B cell (primary cell): ENCODE data around the gene SEC16A. TPM values are rescaled to one million over a fixed set of nuclear protein-coding genes. Genes with fewer than 3 reads are reported as not detected.

Source experiments
- ATAC-seq: fragments of 200-7000 bp; cut with Tn5 transposase; one replicate; pipeline ENCODE4 v1.10.0; 2021; ENCODE audit warnings: low read depth, mild to moderate bottlenecking, moderate number of reproducible peaks, moderate library complexity
- CTCF ChIA-PET: fragments of 350-600 bp; sonication (Branson Sonifier 250); formaldehyde crosslinking; loops from one replicate; lab custom pipeline; 2021; ENCODE audit warnings: antibody characterized with exemption, inconsistent platforms; lab: Charles Lee
- POLR2A ChIA-PET: fragments of 350-600 bp; sonication (Branson Sonifier 250); formaldehyde crosslinking; loops from one replicate; lab custom pipeline; 2021; ENCODE audit warnings: antibody characterized with exemption; lab: Charles Lee
- DNase-seq: peaks from one replicate; pipeline ENCODE4 v3.0.0; 2013
- H2AFZ ChIP-seq: 2 replicates; pipeline ENCODE4 v1.6.1; 2012; ENCODE audit warnings: mild to moderate bottlenecking, low read depth, low read length; ENCODE audit not compliant: insufficient read depth, poor library complexity, severe bottlenecking
- H3K27ac ChIP-seq, 2 donors: 1 replicate in 1 of 2; 2 replicates in 1 of 2; pipeline ENCODE4 v1.5.1; 2012 to 2013; ENCODE audit warnings: low read length in 2 of 2, mild to moderate bottlenecking in 2 of 2, moderate library complexity in 1 of 2
- H3K27me3 ChIP-seq, 4 experiments: fragments of 200-600 bp in 1 of 4; sonication (generic) in 1 of 4; replicated peaks in 1 of 4; 1 replicate in 2 of 4; 2 replicates in 2 of 4; pipeline versions ENCODE4 v1.6.1 to v1.7.0; 2013 to 2016; ENCODE audit warnings: low read length in 3 of 4, mild to moderate bottlenecking in 2 of 4, mixed read lengths in 1 of 4, moderate library complexity in 1 of 4; ENCODE audit not compliant: insufficient read depth in 4 of 4, control insufficient read depth in 3 of 4; ENCODE audit errors: control extremely low read depth in 1 of 4
- H3K36me3 ChIP-seq, 2 experiments: replicated peaks in 1 of 2; 1 replicate in 1 of 2; 2 replicates in 1 of 2; pipeline versions ENCODE4 v1.6.1 to v1.7.1; 2013; ENCODE audit warnings: low read length in 1 of 2; ENCODE audit not compliant: insufficient read depth in 2 of 2, control insufficient read depth in 1 of 2; ENCODE audit errors: control extremely low read depth in 1 of 2, extremely low read depth in 1 of 2
- H3K4me1 ChIP-seq, 2 donors: fragments of 200-600 bp in 1 of 2; sonication (generic) in 1 of 2; 1 replicate in 1 of 2; 2 replicates in 1 of 2; pipeline versions ENCODE4 v1.5.1 to v1.6.1; 2013 to 2017; ENCODE audit warnings: low read length in 2 of 2; ENCODE audit not compliant: control insufficient read depth in 2 of 2, insufficient read depth in 2 of 2
- H3K4me2 ChIP-seq: replicated peaks from 2 replicates; pipeline ENCODE3; 2012; ENCODE audit warnings: mild to moderate bottlenecking, low read depth, low read length; ENCODE audit not compliant: poor library complexity, severe bottlenecking
- H3K4me3 ChIP-seq, 5 experiments: fragments of 200-600 bp in 1 of 5; sonication (generic) in 1 of 5; 1 replicate in 3 of 5; 2 replicates in 2 of 5; pipeline versions ENCODE4 v1.5.1 to v1.7.0; 2011 to 2016; ENCODE audit warnings: low read length in 4 of 5, mild to moderate bottlenecking in 4 of 5, low read depth in 2 of 5, control low read depth in 1 of 5, moderate library complexity in 1 of 5; ENCODE audit not compliant: insufficient read depth in 1 of 5; ENCODE audit errors: control extremely low read depth in 1 of 5, extremely low read depth in 1 of 5
- H3K79me2 ChIP-seq: fragments of 200-600 bp; sonication (generic); one replicate; pipeline ENCODE4 v1.6.0; 2016; ENCODE audit warnings: low read length; ENCODE audit not compliant: control insufficient read depth, insufficient read depth
- H3K9ac ChIP-seq: fragments of 200-600 bp; sonication (generic); 2 replicates; pipeline ENCODE4 v1.6.1; 2017; ENCODE audit warnings: mild to moderate bottlenecking, low read length, moderate library complexity
- H3K9me3 ChIP-seq, 3 donors: one replicate each; pipeline versions ENCODE4 v1.6.1 to v1.7.1; 2013; ENCODE audit warnings: low read length in 2 of 3; ENCODE audit not compliant: control insufficient read depth in 2 of 3, insufficient read depth in 1 of 3; ENCODE audit errors: control extremely low read depth in 1 of 3
- H4K20me1 ChIP-seq: 2 replicates; pipeline ENCODE4 v1.6.0; 2012; ENCODE audit warnings: mild to moderate bottlenecking, low read length; ENCODE audit not compliant: insufficient read depth, control insufficient read depth, poor library complexity, severe bottlenecking
- H3K27ac Mint-ChIP-seq: one replicate; pipeline ENCODE4 v1.8.0; 2021; ENCODE audit warnings: mixed read lengths
- H3K27me3 Mint-ChIP-seq: one replicate; pipeline ENCODE4 v1.8.0; 2021; ENCODE audit warnings: mixed read lengths
- H3K4me1 Mint-ChIP-seq: one replicate; pipeline ENCODE4 v1.8.0; 2021; ENCODE audit warnings: mixed read lengths
- H3K4me3 Mint-ChIP-seq: one replicate; pipeline ENCODE4 v1.8.0; 2021; ENCODE audit warnings: mixed read lengths
- H3K9me3 Mint-ChIP-seq: one replicate; pipeline ENCODE4 v1.8.0; 2022; ENCODE audit warnings: mixed read lengths; ENCODE audit not compliant: insufficient read depth
- EZH2 ChIP-seq: IDR thresholded peaks from 2 replicates; pipeline ENCODE4 v1.6.1; 2012; ENCODE audit warnings: borderline replicate concordance, low read depth, mild to moderate bottlenecking, moderate library complexity, low read length; ENCODE audit not compliant: insufficient read depth, poor library complexity, severe bottlenecking
- WGBS: methylation state at CpG from one replicate; pipeline ENCODE4 v1.1.5; 2013; ENCODE audit warnings: missing lambda C conversion rate; ENCODE audit not compliant: insufficient coverage; 5-methylcytosine and 5-hydroxymethylcytosine counted together
- intact Hi-C: fragments of 100-400 bp; cut with micrococcal nuclease; formaldehyde crosslinking; loops from one replicate; pipeline ENCODE4 v1.10.0; 2022
- polyA plus RNA-seq: library from polyadenylated mRNA; depleted of rRNA; stranded (reverse); fragments of >200 nt; gene quantifications from 2 replicates; pipeline ENCODE4 v1.2.3, GENCODE V29; 2012
- total RNA-seq, 2 donors: library from RNA; stranded (reverse); fragments of 120-200 nt in 1 of 2; gene quantifications; 1 replicate in 1 of 2; 2 replicates in 1 of 2; pipeline versions ENCODE4 v1.2.3 to v1.2.4, GENCODE V29; 2013 to 2022
- TF ChIP-seq, protein P1 (sequence below): fragments of 200-600 bp; IDR thresholded peaks from one replicate; pipeline ENCODE4 v1.8.0; 2022; ENCODE audit warnings: antibody characterized with exemption, mild to moderate bottlenecking

Gene SEC16A
- total and polyA plus RNA-seq, 2 donors (not counting 1 experiment from before 2014, with no cell fraction given) = 31.7 to 73.4 TPM

DNA sequence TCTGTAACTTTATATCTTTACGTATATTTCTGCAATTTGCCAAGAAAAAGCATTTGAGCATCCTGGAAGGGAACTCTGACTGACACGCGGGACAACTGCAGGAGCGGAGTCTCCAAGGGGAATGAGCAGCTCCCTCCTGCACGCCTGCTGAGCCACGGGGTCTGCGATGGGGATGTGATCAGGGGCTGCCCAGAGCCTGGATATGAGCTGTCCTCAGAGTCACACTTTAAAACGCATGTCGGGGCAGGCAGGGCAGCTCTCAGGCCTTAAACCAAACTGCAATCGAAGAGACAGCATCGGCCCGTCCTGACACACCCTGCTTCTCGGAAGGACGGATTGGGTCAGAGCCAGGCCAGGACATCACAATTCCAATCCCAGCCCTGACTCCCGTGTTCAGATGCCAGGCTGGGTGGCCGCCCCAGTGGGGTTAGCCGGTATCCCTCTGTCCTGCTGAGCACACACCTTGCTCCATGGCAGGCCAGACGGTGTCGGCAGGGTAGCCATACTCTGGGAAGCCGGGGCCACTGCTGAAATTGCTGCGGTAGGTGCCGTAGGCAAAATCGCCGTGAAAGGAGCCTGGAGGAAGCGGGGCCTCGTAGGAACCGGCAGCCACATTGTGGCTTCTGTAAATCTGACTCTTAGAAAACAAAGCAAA lies 17.2 kb downstream of the SEC16A start:
- Histone ChIP-seq H3K4me3 (no peak overlapping the region), H3K9ac (no peak overlapping the region), H3K4me2 (no peak overlapping the region), H3K27ac (no peak overlapping the region), H4K20me1 (peaks cover 57% of the 10 kb centered on the region), H3K9me3 (no peaks in the 10 kb centered on the region), H2AFZ (no peak overlapping the region), H3K79me2 (peaks cover 88% of the 10 kb centered on the region), H3K36me3 (peaks cover 2 to 91% of the 10 kb centered on the region in 2 experiments), H3K4me1 (no peaks in the 10 kb centered on the region), H3K27me3 (no peaks in the 10 kb centered on the region)
- TF ChIP-seq, protein P1, sequence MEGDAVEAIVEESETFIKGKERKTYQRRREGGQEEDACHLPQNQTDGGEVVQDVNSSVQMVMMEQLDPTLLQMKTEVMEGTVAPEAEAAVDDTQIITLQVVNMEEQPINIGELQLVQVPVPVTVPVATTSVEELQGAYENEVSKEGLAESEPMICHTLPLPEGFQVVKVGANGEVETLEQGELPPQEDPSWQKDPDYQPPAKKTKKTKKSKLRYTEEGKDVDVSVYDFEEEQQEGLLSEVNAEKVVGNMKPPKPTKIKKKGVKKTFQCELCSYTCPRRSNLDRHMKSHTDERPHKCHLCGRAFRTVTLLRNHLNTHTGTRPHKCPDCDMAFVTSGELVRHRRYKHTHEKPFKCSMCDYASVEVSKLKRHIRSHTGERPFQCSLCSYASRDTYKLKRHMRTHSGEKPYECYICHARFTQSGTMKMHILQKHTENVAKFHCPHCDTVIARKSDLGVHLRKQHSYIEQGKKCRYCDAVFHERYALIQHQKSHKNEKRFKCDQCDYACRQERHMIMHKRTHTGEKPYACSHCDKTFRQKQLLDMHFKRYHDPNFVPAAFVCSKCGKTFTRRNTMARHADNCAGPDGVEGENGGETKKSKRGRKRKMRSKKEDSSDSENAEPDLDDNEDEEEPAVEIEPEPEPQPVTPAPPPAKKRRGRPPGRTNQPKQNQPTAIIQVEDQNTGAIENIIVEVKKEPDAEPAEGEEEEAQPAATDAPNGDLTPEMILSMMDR = no peak
- no peak for TF ChIP-seq EZH2
- no peak overlapping the region for H3K4me3 Mint-ChIP-seq
- no peaks in the 10 kb centered on the region for H3K4me1 Mint-ChIP-seq
- H3K27me3 Mint-ChIP-seq = no peaks in the 10 kb centered on the region
- 98% methylated on average over 27 of the region's 27 CpGs for WGBS
- intact Hi-C loops = no loop called here
- no peak for DNase-seq
- H3K9me3 Mint-ChIP-seq = no peaks in the 10 kb centered on the region
- no peak overlapping the region for H3K27ac Mint-ChIP-seq
- no peak for ATAC-seq
- CTCF ChIA-PET = no interaction called here
- POLR2A ChIA-PET = no interaction called here

DNA sequence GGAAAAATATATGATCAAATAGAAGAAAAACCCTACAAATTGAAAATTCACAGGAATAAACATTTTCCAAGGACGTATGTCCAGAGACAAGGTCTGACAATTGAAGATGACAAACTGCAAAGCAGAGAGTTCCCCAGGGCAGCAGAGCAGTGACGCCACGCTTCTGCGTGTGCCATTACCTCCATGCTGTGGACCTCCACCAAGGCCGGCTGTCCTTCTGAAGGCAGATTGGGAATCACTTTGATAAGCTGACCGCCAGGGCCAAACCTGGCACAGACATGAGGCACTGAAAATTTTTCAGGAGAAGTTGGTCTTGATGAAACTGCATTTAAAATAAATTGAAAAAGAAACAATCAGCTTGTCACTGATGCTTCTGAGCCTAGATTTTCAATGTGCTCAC lies 18.6 kb downstream of the SEC16A start:
- H3K9me3 Mint-ChIP-seq = no peaks in the 10 kb centered on the region
- no peak overlapping the region for H3K9ac ChIP-seq
- ATAC-seq = no peak
- no peaks in the 10 kb centered on the region for H3K27me3 ChIP-seq
- intact Hi-C loops = no loop called here
- no peak for DNase-seq
- H3K79me2 ChIP-seq = peaks cover 83% of the 10 kb centered on the region
- POLR2A ChIA-PET = no interaction called here
- H3K4me3 ChIP-seq = no peak overlapping the region
- CTCF ChIA-PET = no interaction called here
- H3K4me3 Mint-ChIP-seq = no peak overlapping the region
- H3K27me3 Mint-ChIP-seq = no peaks in the 10 kb centered on the region
- WGBS = 97% methylated on average over 5 of the region's 6 CpGs
- no peak overlapping the region for H3K27ac Mint-ChIP-seq
- H4K20me1 ChIP-seq = peaks cover 43% of the 10 kb centered on the region
- TF ChIP-seq EZH2 = no peak
- TF ChIP-seq, protein P1 = no peak
- H3K9me3 ChIP-seq = no peaks in the 10 kb centered on the region
- no peaks in the 10 kb centered on the region for H3K4me1 Mint-ChIP-seq
- no peak overlapping the region for H3K27ac ChIP-seq
- no peak overlapping the region for H2AFZ ChIP-seq
- peaks cover 2 to 87% of the 10 kb centered on the region in 2 experiments for H3K36me3 ChIP-seq
- no peaks in the 10 kb centered on the region for H3K4me1 ChIP-seq
- H3K4me2 ChIP-seq = no peak overlapping the region
